Measurements from ENCODE around the gene RDM1. TPM values are rescaled to one million over a fixed set of nuclear protein-coding genes. Genes with fewer than 3 reads are reported as not detected.

The RDM1 gene
- total and polyA plus RNA-seq, 9 donors = 0.33 TPM; not detected in 8

- Histone ChIP-seq H3K27ac (no peak overlapping the region), H3K27me3 (no peaks in the 10 kb centered on the region), H3K4me3 (no peak overlapping the region), H3K9me3 (no peaks in the 10 kb centered on the region), H3K36me3 (no peaks in the 10 kb centered on the region), H3K4me1 (ENCODE audit: insufficient read depth) (no peaks in the 10 kb centered on the region)
- no peak for DNase-seq
- no peak for TF ChIP-seq EP300 (IDR thresholded peaks at IDR 0.05)
- TF ChIP-seq POLR2A (IDR thresholded peaks at IDR 0.05) = no peak
- TF ChIP-seq CTCF (IDR thresholded peaks at IDR 0.05) = no peak
- intact Hi-C loops (cut with DNase I) = no loop called here
- WGBS, 3 donors = 62 to 71% (median 68%) methylated on average over 3 of the region's 3 CpGs
These were observed 54.8 kb downstream of the RDM1 start for GRCh38 chr17:35875800-35876139.

- no peak for DNase-seq
- no peaks in the 10 kb centered on the region for H3K27me3 ChIP-seq
- no peaks in the 10 kb centered on the region for H3K9me3 ChIP-seq
- WGBS, 3 donors = 34 to 46% (median 36%) methylated on average over 5 of the region's 5 CpGs
- H3K4me1 ChIP-seq (ENCODE audit: insufficient read depth) = no peaks in the 10 kb centered on the region
- intact Hi-C loops (cut with DNase I) = no loop called here
- H3K27ac ChIP-seq = no peak overlapping the region
- H3K36me3 ChIP-seq = no peaks in the 10 kb centered on the region
- H3K4me3 ChIP-seq = no peak overlapping the region
- no peak for TF ChIP-seq EP300 (IDR thresholded peaks at IDR 0.05)
- TF ChIP-seq POLR2A (IDR thresholded peaks at IDR 0.05) = no peak
- no peak for TF ChIP-seq CTCF (IDR thresholded peaks at IDR 0.05)
These were observed 55.3 kb downstream of the RDM1 start for GRCh38 chr17:35875072-35875799.

DNA sequence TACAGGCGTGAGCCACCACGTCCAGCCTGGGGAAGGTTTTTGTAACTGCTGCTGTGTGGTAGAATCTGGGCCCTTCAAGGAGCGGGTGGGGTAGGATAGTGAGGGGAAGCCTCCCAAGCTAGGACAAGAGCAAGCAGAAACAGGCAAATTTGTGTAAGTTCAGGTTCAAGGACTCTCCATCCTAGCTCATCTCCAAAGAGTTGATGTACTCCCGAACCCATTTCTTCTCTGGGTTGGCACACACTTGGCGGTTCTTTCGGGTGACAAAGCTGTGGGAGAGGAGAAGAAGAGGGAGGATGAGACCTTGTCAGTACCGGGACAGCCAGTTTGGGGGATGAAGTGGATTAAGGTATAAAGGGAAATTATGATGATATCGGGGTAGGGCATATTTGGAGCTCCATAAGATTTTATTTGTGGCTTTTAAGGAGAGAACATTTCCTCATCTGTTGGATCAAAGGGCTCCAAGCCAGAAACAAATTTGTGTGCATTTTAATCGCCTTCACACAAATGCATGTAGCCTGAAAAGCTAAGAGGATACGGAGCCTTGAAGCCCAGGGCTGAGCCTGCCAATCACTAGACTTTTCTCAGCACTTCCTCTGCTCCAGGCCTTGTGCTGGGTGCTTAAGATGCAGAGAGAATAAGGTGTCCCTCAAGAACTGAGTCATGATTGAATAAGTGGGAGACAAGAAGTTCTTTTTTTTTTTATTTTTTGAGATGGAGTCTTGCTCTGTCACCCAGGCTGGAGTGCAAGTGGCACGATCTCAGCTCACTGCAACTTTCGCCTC is 58.2 kb downstream of the RDM1 start:
- H3K27me3 ChIP-seq = no peaks in the 10 kb centered on the region
- no peaks in the 10 kb centered on the region for H3K36me3 ChIP-seq
- DNase-seq = no peak
- WGBS, 3 donors = 92 to 94% (median 92%) methylated on average over 12 of the region's 12 CpGs
- TF ChIP-seq EP300 (IDR thresholded peaks at IDR 0.05) (no peak), CTCF (IDR thresholded peaks at IDR 0.05) (no peak), POLR2A (IDR thresholded peaks at IDR 0.05) (no peak)
- no peak overlapping the region for H3K4me3 ChIP-seq
- intact Hi-C loops (cut with DNase I) = no loop called here
- no peak overlapping the region for H3K27ac ChIP-seq
- no peaks in the 10 kb centered on the region for H3K4me1 ChIP-seq (ENCODE audit: insufficient read depth)
- no peaks in the 10 kb centered on the region for H3K9me3 ChIP-seq

DNA sequence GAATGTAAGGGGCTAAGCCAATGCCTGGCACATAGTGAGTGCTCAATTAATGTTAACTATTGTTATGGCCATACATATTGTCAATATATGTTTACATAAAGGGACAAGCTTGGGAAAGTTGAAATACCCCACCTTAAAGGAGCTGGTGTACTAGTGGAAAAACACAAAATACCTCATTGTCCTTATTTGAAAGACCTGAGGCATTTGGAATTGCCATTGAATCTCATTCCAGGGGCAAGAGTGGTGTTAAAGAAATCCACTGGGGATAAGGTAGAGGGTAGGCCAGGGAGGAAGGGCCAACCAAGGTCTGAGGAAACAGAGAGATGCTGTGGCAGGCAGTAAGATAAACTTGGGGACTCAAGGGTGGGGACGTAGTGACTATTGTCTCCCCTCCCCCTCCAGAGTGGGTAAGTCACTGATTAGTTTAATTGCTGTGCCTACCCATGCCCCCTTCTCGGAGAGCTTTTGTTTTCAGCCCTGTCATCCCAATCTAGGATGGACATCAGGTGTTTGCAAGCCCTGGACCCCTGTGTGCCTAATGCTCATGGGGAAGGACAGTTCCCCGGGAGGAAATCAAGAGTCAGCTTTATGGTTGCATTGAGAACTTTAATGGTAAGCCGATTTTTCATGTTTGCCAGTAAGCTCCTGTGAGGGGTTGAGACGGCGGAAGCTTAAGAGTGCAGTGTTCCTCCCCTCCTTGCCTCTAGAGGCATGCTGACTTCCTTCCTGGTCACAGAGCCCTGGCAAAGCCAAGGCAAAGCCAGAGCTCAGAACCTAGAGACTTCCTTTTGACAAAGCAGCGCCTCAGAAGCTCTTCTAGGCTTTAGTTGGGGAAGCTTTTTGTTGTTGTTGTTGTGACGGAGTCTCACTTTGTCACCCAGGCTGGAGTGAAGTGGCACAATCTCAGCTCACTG is 59.4 kb downstream of the RDM1 start:
- TF ChIP-seq EP300 (IDR thresholded peaks at IDR 0.05) = no peak
- TF ChIP-seq CTCF (IDR thresholded peaks at IDR 0.05) = no peak
- no peak for TF ChIP-seq POLR2A (IDR thresholded peaks at IDR 0.05)
- intact Hi-C loops (cut with DNase I) = no loop called here
- H3K4me1 ChIP-seq (ENCODE audit: insufficient read depth) = no peaks in the 10 kb centered on the region
- H3K27ac ChIP-seq = no peak overlapping the region
- no peak for DNase-seq
- WGBS, 3 donors = 74 to 84% (median 83%) methylated on average over 8 of the region's 8 CpGs
- H3K9me3 ChIP-seq = no peaks in the 10 kb centered on the region
- no peaks in the 10 kb centered on the region for H3K36me3 ChIP-seq
- no peak overlapping the region for H3K4me3 ChIP-seq
- no peaks in the 10 kb centered on the region for H3K27me3 ChIP-seq
